RCC 7860 (cell line): ENCODE results near the gene SLC26A5.
"Not testable (repeated sequence)": the region's sequence is repeated elsewhere in the genome, so short reads cannot be mapped to it uniquely, and the experiment has no call there.

Experiments used
- DNase-seq: peaks from one replicate; pipeline ENCODE4 v3.0.0-alpha.2; 2015; ENCODE audit warnings: low spot score
- FAIRE-seq: peaks from 2 replicates; lab custom pipeline; 2012; peaks lifted over from hg19 to GRCh38; lab: Jason Lieb, UNC

SLC26A5 gene

DNA sequence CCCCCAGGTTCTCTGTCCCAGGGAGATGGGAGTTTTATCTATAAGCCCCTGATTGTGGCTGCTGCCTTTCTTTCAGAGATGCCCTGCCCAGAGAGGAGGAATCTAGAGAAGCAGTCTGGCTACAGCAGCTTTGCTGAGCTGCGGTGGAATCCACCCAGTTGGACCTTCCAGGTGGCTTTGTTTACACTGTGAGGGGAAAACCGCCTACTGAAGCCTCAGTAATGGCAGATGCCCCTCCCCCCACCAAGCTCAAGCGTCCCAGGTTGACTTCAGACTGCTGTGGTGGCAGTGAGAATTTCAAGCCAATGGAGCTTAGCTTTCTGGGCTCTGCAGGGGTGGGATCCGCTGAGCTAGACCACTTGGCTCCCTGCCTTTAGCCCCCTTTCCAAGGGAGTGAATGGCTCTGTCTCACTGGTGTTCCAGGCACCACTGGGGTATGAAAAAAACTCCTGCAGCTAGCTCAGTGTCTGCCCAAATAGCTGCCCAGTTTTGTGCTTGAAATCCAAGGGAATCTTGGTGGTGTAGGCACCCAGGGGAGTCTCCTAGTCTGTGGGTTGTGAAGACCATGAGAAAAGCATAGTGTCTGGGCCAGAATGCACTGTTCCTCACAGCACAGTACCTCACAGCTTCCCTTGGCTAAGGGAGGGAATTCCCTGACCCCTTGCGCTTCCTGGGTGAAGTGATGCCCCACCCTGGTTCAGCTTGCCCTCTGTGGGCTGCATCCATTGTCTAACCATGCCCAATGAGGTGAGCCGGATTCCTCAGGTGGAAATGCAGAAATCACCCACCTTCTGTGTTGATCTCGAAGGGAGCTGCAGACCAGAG, 40.0 kb downstream of the SLC26A5 start:
- not testable (repeated sequence) for DNase-seq, FAIRE-seq

- FAIRE-seq, DNase-seq: not testable (repeated sequence)
Observed at GRCh38 chr7:103399687-103400086, 46.3 kb downstream of the SLC26A5 start.

DNA sequence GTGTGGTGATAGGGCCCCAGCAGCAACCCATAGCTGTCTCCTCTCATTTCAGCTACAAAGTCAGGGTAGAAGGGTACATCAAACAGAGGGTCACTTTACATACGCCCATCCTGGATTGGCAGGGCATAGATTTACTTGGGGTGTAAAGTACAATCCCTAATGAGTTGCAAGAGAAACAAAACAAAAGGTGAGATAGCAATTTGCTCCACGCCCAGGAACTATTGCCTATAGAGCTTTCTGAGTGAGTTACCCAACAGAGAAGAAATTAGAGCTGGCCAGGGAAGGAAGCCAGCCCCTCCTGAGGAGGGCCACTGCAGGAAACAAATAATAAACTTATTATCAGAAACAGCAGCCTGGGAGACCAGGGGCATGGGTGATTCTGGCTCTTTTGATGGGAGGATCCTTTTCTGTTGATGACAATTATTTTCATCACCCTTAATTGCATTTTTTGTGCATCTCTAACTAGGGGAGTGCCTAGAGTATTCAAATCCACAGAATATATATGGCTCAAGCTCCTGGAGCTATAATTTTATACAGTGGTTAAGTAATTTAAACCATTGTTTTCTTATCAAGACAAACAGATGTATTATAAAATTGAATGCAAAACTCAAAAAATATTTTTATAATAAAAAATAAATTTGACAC, 47.4 kb downstream of the SLC26A5 start:
- FAIRE-seq (no peak), DNase-seq (no peak)

DNA sequence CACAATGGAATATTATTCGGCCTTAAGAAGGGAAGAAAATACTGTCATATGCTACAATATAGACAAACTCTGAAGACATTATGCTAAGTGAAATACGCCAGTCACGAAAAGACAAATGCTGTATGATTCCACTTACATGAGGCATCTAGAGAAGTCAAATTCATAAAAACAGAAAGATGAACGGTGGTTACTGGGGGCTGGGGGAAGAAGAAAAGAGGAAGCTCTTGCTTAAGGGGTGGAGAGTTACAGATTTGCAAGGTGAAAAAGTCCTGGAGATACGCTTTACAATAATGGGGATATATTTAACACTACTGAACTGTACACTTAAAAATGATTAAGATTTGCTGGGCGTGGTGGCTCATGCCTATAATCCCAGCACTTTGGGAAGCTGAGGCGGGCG, 49.5 kb downstream of the SLC26A5 start:
- DNase-seq: no peak
- FAIRE-seq: no peak

DNA sequence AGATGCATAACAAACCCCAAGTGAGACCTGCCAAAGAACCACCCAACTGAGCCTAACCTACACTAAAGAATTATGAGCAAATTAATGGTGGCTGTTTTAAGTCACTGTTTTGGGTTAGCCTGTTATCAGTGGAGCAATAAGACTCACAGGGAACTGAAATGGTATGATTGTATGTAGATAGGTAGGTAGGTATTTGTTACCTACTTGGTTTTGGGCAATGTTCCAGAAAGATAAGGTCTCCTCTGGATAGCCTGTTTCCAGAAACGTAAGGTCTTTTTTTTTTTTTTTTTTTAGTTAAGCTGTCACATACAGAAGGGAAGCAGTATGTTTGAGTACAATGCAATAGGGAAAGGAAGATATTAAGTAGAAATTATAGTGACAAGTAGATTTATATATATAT, 50.9 kb downstream of the SLC26A5 start:
- FAIRE-seq (no peak), DNase-seq (no peak)

- no peak for DNase-seq
- FAIRE-seq: no peak
Observed at GRCh38 chr7:103394566-103394965, 51.4 kb downstream of the SLC26A5 start.

DNA sequence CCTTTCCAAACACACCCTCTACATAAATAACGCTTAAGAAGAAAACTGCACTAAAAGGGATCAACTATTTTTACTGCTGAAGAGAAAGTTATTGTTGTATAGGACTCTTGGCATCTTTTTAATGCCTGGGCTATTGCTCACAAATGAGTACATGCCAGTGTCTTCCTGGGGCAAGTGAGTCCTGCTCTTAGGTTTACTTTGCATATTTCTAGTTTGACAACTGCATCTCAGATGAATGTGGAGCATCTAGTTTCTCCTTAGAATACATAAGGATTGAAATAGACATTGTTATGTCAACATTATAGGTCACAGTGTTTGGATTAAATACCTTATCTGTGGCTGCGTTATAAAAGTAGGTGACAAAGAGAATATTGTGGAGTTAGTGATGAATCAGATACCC, 54.0 kb downstream of the SLC26A5 start:
- FAIRE-seq: no peak
- no peak for DNase-seq

DNA sequence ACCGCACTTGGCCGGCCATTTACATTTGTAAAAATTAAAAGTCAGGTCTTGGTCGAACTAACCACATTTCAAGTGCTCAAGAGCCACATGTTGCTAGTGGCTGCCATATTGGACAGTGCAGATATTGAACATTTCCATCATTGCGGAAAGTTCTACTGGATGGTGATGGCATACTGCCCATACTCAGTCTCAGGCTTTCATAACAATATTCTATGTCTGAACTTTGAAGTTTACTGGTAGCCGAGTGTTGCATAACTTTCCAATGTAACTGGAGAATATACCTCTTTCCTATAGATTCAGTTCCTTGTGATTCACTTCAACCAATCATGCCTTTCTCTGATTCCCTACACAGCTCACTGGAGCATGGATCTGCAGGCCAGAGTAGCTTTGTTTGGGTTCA, 54.9 kb downstream of the SLC26A5 start:
- DNase-seq (no peak), FAIRE-seq (no peak)

DNA sequence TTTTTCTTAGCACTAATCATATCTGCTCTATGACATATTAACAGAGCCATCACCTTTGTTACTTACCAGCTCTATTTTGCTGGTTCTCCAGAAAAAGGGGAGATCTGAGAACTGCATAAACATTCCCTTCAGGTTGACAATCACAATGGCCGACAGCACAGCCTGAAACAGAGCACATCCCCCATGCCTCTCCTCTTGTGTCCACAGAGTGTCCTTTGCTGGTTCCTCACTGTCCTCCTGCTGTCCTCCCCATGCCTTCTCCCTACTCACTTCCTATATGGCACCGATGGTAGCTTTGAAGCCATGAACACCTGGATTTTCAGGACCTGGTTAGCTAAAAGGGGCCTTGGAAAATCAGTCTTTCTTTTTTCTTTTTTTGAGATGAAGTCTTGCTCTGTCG, 56.7 kb downstream of the SLC26A5 start:
- DNase-seq (no peak), FAIRE-seq (no peak)

- DNase-seq (no peak), FAIRE-seq (no peak)
Observed at GRCh38 chr7:103388469-103389140, 57.4 kb downstream of the SLC26A5 start.

GRCh38 chr7:103387242-103387641, 58.8 kb downstream of the SLC26A5 start:
- DNase-seq (no peak), FAIRE-seq (no peak)

- FAIRE-seq: no peak
- DNase-seq: no peak
Observed at GRCh38 chr7:103382032-103382402, 64.0 kb downstream of the SLC26A5 start.

DNA sequence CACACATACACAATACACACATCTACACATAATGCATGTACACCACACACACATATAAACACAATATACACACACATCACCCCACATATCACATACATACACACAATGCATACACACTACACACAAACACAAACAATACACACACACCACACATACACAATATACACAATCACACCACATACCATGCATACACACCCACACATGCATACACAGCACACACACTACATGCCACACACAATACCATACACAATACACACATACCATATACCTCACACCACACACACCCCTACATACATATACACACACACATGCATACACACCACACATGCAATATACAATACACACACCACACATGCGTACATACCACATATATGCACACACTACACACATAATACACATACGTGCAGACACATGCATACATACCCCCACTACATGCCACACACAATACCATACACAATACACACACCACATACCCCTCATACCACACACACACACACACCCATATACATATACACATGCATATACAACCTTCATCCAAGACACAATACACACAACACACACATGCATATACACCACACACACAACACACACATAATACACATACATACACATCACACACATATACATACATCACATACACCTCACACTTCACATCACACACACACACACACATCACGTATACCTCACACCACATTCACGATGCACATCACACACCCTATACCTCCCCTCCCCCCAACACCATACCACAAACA, 64.6 kb downstream of the SLC26A5 start:
- FAIRE-seq (no peak), DNase-seq (no peak)

GRCh38 chr7:103380395-103381191, 65.4 kb downstream of the SLC26A5 start:
- DNase-seq (no peak), FAIRE-seq (no peak)

DNA sequence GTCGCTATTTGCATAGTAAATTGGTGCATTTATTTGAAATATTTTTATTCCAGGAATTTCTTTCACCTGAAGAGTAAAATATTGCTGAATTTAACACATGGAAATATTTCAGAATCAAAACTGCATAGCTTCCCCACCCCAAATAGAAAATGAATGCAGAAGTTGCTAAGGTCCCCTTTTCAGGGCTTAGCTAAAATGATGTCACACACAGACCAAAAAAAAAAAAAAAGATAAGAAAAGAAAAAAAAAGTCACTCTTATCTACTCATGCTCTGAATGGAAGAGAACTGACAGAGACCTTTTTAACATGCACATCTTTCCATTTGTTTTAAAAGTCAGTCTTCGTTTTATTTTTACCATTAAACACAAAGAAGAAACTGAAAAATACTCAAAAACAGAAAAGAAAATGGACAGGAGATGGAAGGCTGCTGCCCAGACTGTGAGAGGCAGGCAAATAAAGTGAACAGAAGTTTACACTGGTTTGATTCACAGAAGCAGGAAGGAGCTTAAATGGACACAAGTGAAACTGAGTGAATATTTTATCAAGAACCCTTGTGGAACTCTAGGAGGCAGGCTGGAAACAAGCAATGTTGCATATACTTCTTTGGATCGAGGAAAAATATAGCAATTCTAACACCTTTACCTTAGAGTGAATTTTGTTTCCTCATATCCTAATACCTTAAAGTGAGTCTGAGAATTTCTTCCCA, 66.6 kb downstream of the SLC26A5 start:
- DNase-seq: no peak
- FAIRE-seq: no peak

DNA sequence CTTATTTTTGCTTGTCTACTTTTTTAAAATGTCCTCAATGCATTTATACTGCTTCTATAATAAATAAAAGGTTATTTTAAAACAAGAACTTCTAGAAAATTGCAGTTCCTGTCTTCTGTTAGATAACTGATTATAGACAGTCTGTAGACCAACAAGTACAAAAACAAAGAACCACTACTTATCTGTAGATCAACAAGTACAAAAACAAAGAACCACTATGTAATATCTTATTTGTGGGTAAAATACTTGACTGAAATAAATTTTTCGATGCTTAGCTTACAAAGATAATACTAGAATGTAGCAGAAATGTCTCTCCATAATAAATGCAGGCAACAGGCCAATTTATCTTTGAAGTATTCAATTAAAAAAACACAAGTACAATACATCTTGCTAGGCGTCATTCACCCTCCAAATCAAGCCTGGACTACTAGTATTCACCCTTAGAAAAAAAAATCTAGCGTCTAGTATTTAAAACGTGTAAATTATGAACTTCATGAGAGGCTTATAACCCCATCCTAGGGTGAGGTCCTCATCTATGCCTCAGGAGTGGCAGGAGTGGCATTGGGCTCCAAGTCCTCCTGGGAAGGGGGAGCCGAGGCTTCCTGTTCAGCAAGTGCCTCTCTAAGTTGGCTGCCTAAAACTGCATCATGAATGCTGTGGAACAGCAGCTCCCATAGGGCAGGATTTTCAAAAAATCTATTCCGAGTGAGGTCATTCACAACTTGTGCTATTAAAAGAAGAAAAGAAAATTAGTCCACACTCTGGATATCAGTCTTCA, 72.0 kb downstream of the SLC26A5 start:
- no peak for FAIRE-seq
- DNase-seq: no peak

DNA sequence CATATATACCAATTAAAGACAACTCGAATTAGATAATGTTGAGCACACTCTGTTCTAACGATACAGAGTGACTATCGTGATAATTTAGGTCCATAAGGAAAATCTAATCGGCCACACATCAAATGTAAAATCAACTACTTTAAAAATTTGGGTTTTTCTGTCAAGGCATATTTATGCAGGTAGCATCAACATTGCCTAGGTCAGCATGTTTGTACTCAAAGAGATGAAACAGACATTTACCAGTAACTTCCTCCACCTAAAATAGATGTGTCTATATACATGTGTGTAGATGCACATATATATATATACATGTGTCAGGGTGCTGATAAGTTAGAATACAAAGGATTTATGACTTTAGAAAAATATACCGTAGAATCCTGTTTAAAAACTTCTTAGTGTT, 76.6 kb downstream of the SLC26A5 start:
- FAIRE-seq (no peak), DNase-seq (no peak)

GRCh38 chr7:103349805-103350204, 96.2 kb downstream of the SLC26A5 start:
- FAIRE-seq (no peak), DNase-seq (no peak)

DNA sequence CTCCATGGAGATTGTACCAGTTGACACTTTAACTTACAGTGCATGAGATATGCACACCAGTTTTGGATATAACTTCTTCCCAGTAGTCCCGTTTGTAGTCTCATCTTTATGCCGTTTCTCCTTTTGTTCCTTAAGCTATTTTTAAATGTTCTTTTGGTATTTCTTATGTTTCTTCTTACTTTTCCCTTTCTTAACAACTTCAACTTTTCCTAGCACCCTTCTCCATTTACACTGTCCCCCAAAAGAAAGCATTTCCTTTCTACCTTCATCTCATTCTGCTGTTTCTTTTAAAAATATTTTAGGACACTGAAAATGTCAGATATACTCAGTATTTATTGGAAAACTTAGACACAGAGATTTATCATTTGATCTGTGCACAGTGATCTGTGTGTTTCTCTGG, 97.0 kb downstream of the SLC26A5 start:
- no peak for FAIRE-seq
- no peak for DNase-seq
